ENCODE results near the gene DOCK1.
A peak's percentile ranks its signal among the peaks of the same experiment; 100 is the strongest.

The DOCK1 gene

GRCh38 chr10:127221281-127221680, 316.1 kb downstream of the DOCK1 start:
- DNase-seq (ENCODE audit: low spot score), result no peak

- DNase-seq (ENCODE audit: low spot score), result no peak
These were observed 321.8 kb downstream of the DOCK1 start for GRCh38 chr10:127227027-127227426.

GRCh38 chr10:127227663-127228062, 322.4 kb downstream of the DOCK1 start:
- DNase-seq (ENCODE audit: low spot score), result peak; percentile 8

- DNase-seq (ENCODE audit: low spot score), result no peak
These were observed 323.1 kb downstream of the DOCK1 start for GRCh38 chr10:127228195-127228787.

GRCh38 chr10:127234306-127234800, 329.1 kb downstream of the DOCK1 start:
- no peak for DNase-seq (ENCODE audit: low spot score)

- no peak for DNase-seq (ENCODE audit: low spot score)
These were observed 331.0 kb downstream of the DOCK1 start for GRCh38 chr10:127236266-127236665.

GRCh38 chr10:127242914-127243313, 337.7 kb downstream of the DOCK1 start:
- no peak for DNase-seq (ENCODE audit: low spot score)

GRCh38 chr10:127243490-127244272, 338.5 kb downstream of the DOCK1 start:
- peak; percentile 32 for DNase-seq (ENCODE audit: low spot score)

GRCh38 chr10:127245456-127245855, 340.2 kb downstream of the DOCK1 start:
- no peak for DNase-seq (ENCODE audit: low spot score)

GRCh38 chr10:127250031-127250430, 344.8 kb downstream of the DOCK1 start:
- DNase-seq (ENCODE audit: low spot score), result no peak

- DNase-seq (ENCODE audit: low spot score), result no peak
These were observed 347.6 kb downstream of the DOCK1 start for GRCh38 chr10:127252818-127253217.

- no peak for DNase-seq (ENCODE audit: low spot score)
These were observed 349.0 kb downstream of the DOCK1 start for GRCh38 chr10:127254276-127254675.

GRCh38 chr10:127257395-127257794, 352.2 kb downstream of the DOCK1 start:
- no peak for DNase-seq (ENCODE audit: low spot score)

- no peak for DNase-seq (ENCODE audit: low spot score)
These were observed 354.1 kb downstream of the DOCK1 start for GRCh38 chr10:127259347-127259746.

GRCh38 chr10:127262606-127263005, 357.4 kb downstream of the DOCK1 start:
- DNase-seq (ENCODE audit: low spot score), result no peak

GRCh38 chr10:127265288-127265687, 360.1 kb downstream of the DOCK1 start:
- DNase-seq (ENCODE audit: low spot score), result no peak

- no peak for DNase-seq (ENCODE audit: low spot score)
These were observed 361.2 kb downstream of the DOCK1 start for GRCh38 chr10:127266431-127266830.

- DNase-seq (ENCODE audit: low spot score), result no peak
These were observed 362.2 kb downstream of the DOCK1 start for GRCh38 chr10:127267442-127267841.

- DNase-seq (ENCODE audit: low spot score), result no peak
These were observed 366.8 kb downstream of the DOCK1 start for GRCh38 chr10:127272076-127272475.

- no peak for DNase-seq (ENCODE audit: low spot score)
These were observed 370.0 kb downstream of the DOCK1 start for GRCh38 chr10:127275272-127275671.

GRCh38 chr10:127275793-127276450, 370.7 kb downstream of the DOCK1 start:
- no peak for DNase-seq (ENCODE audit: low spot score)

GRCh38 chr10:127276794-127277462, 371.7 kb downstream of the DOCK1 start:
- DNase-seq (ENCODE audit: low spot score), result no peak

Data from HuH-7.5 (cell line).